ENCODE measurements around the gene CST9.

The CST9 gene

DNA sequence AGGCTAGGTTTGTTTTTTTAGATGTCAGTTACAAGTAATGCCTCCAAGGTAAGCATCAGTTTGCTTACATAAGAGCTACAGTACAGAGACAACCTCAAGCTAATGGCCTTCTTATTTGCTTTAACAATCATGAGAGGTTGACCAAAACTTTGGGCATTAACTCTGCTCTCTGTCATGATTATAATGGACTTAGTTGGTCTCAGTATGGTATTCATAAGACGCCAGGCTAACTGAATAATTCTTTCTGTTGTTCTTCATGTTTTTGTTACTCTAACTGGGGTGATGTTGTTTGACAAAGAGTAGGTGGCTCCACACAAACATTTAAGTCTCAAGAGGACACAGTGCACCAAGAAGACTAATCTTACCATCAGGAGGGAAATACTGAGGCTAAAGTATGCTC, 9.8 kb downstream of the CST9 start:
- TF ChIP-seq POLR2AphosphoS5 (IDR thresholded peaks at IDR 0.05; ENCODE audit: low read depth, low read length) (no peak), PAX5 (IDR thresholded peaks at IDR 0.05; ENCODE audit: insufficient read depth, low read length, severe bottlenecking) (no peak), POLR2A (IDR thresholded peaks at IDR 0.05; ENCODE audit: low read depth, low read length) (no peak), POU2F2 (IDR thresholded peaks at IDR 0.05; ENCODE audit: low read depth, low read length) (no peak), TAF1 (IDR thresholded peaks at IDR 0.05; ENCODE audit: low read depth, low read length) (no peak), SPI1 (IDR thresholded peaks at IDR 0.05; ENCODE audit: low read depth, low read length) (no peak)
- no peak for DNase-seq (ENCODE audit: insufficient read length, low spot score)
- FAIRE-seq, result no peak

DNA sequence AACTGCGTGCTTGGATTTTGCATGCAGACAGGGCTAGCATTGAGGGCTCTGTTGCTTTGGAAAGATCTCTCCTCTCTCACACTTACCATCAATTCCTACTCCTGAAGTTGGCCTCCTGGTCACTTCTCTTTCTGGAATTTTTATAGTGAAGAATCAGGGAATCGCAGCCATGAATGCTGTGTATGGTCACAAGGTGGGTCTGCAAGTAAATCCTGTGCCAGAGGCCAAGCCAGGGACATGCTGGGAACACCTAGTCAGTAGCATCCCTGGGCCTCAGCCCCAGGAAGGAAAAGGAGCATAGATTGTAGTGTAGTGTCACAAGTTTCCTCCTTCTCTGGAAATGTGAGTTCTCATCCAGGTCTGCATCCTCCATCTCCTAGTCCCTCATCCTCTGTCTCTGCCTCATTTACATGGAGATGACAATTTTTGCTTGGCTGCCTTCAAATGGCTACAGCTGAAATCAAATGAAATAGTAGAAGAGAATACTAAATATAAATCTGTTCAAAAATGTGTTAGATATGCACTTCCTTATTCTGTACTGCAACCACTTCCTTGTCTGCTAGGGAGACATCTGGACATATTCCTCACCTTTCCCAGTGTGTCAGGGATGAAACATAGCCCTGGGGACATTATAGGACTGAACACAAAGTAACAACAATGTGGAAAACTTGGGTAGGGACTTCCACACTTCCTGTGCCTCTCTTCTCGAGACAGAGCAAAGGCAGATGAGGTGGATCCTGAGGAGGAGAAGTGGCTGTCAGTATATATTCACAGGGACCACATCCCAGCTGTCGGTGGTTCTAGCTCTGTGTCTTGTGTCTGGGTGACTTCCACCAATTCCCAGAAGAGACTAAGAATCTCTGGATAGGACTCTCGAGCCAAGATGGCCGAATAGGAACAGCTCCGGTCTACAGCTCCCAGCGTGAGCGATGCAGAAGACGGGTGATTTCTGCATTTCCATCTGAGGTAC, 17.0 kb downstream of the CST9 start:
- FAIRE-seq, result no peak
- no peak for DNase-seq (ENCODE audit: insufficient read length, low spot score)
- TF ChIP-seq SPI1 (IDR thresholded peaks at IDR 0.05; ENCODE audit: low read depth, low read length), result no peak
- no peak for TF ChIP-seq TAF1 (IDR thresholded peaks at IDR 0.05; ENCODE audit: low read depth, low read length)
- no peak for TF ChIP-seq POU2F2 (IDR thresholded peaks at IDR 0.05; ENCODE audit: low read depth, low read length)
- no peak for TF ChIP-seq PAX5 (IDR thresholded peaks at IDR 0.05; ENCODE audit: insufficient read depth, low read length, severe bottlenecking)
- TF ChIP-seq POLR2A (IDR thresholded peaks at IDR 0.05; ENCODE audit: low read depth, low read length), result no peak
- no peak for TF ChIP-seq POLR2AphosphoS5 (IDR thresholded peaks at IDR 0.05; ENCODE audit: low read depth, low read length)

- DNase-seq (ENCODE audit: insufficient read length, low spot score) (no peak), FAIRE-seq (no peak)
- TF ChIP-seq TAF1 (IDR thresholded peaks at IDR 0.05; ENCODE audit: low read depth, low read length) (no peak), POU2F2 (IDR thresholded peaks at IDR 0.05; ENCODE audit: low read depth, low read length) (no peak), POLR2AphosphoS5 (IDR thresholded peaks at IDR 0.05; ENCODE audit: low read depth, low read length) (no peak), POLR2A (IDR thresholded peaks at IDR 0.05; ENCODE audit: low read depth, low read length) (no peak), PAX5 (IDR thresholded peaks at IDR 0.05; ENCODE audit: insufficient read depth, low read length, severe bottlenecking) (no peak), SPI1 (IDR thresholded peaks at IDR 0.05; ENCODE audit: low read depth, low read length) (no peak)
These were observed 18.1 kb downstream of the CST9 start for GRCh38 chr20:23587631-23588030.

GRCh38 chr20:23586735-23587525, 18.8 kb downstream of the CST9 start:
- TF ChIP-seq PAX5 (IDR thresholded peaks at IDR 0.05; ENCODE audit: insufficient read depth, low read length, severe bottlenecking) (no peak), POLR2AphosphoS5 (IDR thresholded peaks at IDR 0.05; ENCODE audit: low read depth, low read length) (no peak), POU2F2 (IDR thresholded peaks at IDR 0.05; ENCODE audit: low read depth, low read length) (no peak), SPI1 (IDR thresholded peaks at IDR 0.05; ENCODE audit: low read depth, low read length) (no peak), POLR2A (IDR thresholded peaks at IDR 0.05; ENCODE audit: low read depth, low read length) (no peak), TAF1 (IDR thresholded peaks at IDR 0.05; ENCODE audit: low read depth, low read length) (no peak)
- DNase-seq (ENCODE audit: insufficient read length, low spot score) (no peak), FAIRE-seq (no peak)

DNA sequence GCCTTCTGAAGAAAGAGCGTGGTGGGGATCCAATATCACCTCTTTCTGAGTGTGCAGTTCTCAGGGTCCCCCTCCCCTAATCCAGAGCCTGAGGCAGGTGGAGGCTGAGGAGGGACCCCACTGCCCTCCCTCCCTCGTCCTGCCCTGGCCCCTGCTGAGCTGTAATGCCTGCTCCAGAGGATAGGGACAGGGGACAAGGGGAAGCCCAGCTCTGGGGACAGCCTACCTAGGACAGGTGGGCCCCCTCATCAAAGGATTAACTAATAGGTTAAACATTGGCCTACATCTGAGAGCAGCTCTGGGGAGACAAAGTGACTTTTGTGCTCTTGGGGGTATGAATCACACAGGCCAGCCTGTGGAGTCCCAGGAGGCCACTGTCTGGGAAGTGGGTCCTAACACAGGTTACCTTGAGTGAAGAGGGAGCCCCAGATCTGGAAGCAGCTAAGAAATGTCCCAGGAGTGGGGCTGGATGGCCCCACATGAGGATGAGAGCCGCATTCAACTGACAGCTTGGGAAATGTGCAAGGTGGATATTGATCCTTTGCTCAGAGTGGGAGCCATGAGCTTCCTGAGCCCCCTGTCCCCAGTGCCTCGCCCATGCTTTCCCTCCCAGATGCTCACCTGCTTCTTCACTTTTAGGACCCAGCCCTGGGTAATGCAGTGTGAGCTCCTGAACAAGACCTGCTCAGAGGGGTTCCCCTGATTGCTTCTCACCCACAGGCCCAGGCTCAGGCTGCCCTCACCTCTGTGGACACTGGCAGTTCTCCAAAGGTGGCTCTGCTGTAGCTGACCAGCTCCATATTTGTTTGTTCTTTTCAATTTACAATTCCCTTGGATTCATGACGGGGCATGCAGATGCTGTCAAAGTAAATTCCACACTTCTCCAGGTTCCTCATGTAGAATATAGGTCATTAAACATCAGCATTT, 19.6 kb downstream of the CST9 start:
- TF ChIP-seq POU2F2 (IDR thresholded peaks at IDR 0.05; ENCODE audit: low read depth, low read length), result no peak
- no peak for TF ChIP-seq SPI1 (IDR thresholded peaks at IDR 0.05; ENCODE audit: low read depth, low read length)
- no peak for DNase-seq (ENCODE audit: insufficient read length, low spot score)
- no peak for FAIRE-seq

DNA sequence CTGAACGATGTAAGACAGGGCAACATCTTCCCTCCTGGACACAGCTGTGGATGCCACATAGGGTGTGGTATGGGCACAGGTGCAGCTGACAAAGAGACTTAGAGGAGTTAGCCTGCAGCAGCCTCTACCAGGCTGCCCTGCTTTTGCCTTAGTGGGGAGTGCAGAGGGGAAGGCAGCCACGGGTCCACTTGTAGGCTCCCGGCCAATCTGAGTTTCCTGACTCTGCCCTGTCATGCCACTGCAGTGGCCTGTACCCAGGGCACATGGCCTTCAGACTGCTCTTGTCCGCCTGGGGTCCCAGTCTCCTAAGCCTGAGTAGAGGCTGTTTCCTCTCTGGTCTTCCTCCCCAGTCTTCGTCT, 20.3 kb downstream of the CST9 start:
- TF ChIP-seq TAF1 (IDR thresholded peaks at IDR 0.05; ENCODE audit: low read depth, low read length) (no peak), SPI1 (IDR thresholded peaks at IDR 0.05; ENCODE audit: low read depth, low read length) (no peak), POU2F2 (IDR thresholded peaks at IDR 0.05; ENCODE audit: low read depth, low read length) (no peak), POLR2AphosphoS5 (IDR thresholded peaks at IDR 0.05; ENCODE audit: low read depth, low read length) (no peak), POLR2A (IDR thresholded peaks at IDR 0.05; ENCODE audit: low read depth, low read length) (no peak), PAX5 (IDR thresholded peaks at IDR 0.05; ENCODE audit: insufficient read depth, low read length, severe bottlenecking) (no peak)
- DNase-seq (ENCODE audit: insufficient read length, low spot score) (no peak), FAIRE-seq (no peak)

GRCh38 chr20:23584434-23585199, 21.1 kb downstream of the CST9 start:
- FAIRE-seq (no peak), DNase-seq (ENCODE audit: insufficient read length, low spot score) (no peak)
- TF ChIP-seq POLR2A (IDR thresholded peaks at IDR 0.05; ENCODE audit: low read depth, low read length) (no peak), POU2F2 (IDR thresholded peaks at IDR 0.05; ENCODE audit: low read depth, low read length) (no peak), POLR2AphosphoS5 (IDR thresholded peaks at IDR 0.05; ENCODE audit: low read depth, low read length) (no peak), SPI1 (IDR thresholded peaks at IDR 0.05; ENCODE audit: low read depth, low read length) (no peak), PAX5 (IDR thresholded peaks at IDR 0.05; ENCODE audit: insufficient read depth, low read length, severe bottlenecking) (no peak), TAF1 (IDR thresholded peaks at IDR 0.05; ENCODE audit: low read depth, low read length) (no peak)

GRCh38 chr20:23583526-23583925, 22.2 kb downstream of the CST9 start:
- DNase-seq (ENCODE audit: insufficient read length, low spot score) (no peak), FAIRE-seq (no peak)
- TF ChIP-seq TAF1 (IDR thresholded peaks at IDR 0.05; ENCODE audit: low read depth, low read length), result no peak
